ENCODE measurements around the gene PRDM16. TPM values are rescaled to one million over a fixed set of nuclear protein-coding genes. Genes with fewer than 3 reads are reported as not detected.

The PRDM16 gene
- total and polyA plus RNA-seq, 2 of the 13 experiments (the other 11 are each of a cell fraction or from before 2014, with no cell fraction given), result 0.15 to 0.81 TPM

- TF ChIP-seq ZFP91 (CRISPR knock-in tag; IDR thresholded peaks at IDR 0.05; ENCODE audit: borderline replicate concordance) (peak; percentile 79; the same call in 1 of the 2 replicates), TBX2 (CRISPR knock-in tag; IDR thresholded peaks at IDR 0.05; ENCODE audit: borderline replicate concordance) (peak; percentile 51; the same call in 1 of the 2 replicates), GTF3A (CRISPR knock-in tag; conservative IDR thresholded peaks at IDR 0.05) (no peak), ZBTB26 (CRISPR knock-in tag; IDR thresholded peaks at IDR 0.05; ENCODE audit: borderline replicate concordance) (no peak), ZNF670 (CRISPR knock-in tag; IDR thresholded peaks at IDR 0.05; ENCODE audit: borderline replicate concordance) (0 out of 2 replicates have a peak, but pooled peaks have one; percentile 41), RXRA (CRISPR knock-in tag; IDR thresholded peaks at IDR 0.05) (peak; percentile 47; the same call in 1 of the 2 replicates), CHCHD3 (CRISPR knock-in tag; IDR thresholded peaks at IDR 0.05) (no peak), ZNF788 (CRISPR knock-in tag; IDR thresholded peaks at IDR 0.05; ENCODE audit: borderline replicate concordance) (peak; percentile 73), PLRG1 (conservative IDR thresholded peaks at IDR 0.05) (no peak), ZFYVE20 (CRISPR knock-in tag; IDR thresholded peaks at IDR 0.05; ENCODE audit: borderline replicate concordance, low read depth) (no peak), NR2F1 (CRISPR knock-in tag; IDR thresholded peaks at IDR 0.05) (peak in 1 of 2 experiments; percentile 69; a peak in 3 of 4 replicates), PLSCR1 (CRISPR knock-in tag; IDR thresholded peaks at IDR 0.05; ENCODE audit: borderline replicate concordance) (no peak), ONECUT2 (CRISPR knock-in tag; IDR thresholded peaks at IDR 0.05) (no peak), FOXJ3 (CRISPR knock-in tag; IDR thresholded peaks at IDR 0.05; ENCODE audit: borderline replicate concordance) (no peak), ZFX (CRISPR knock-in tag; IDR thresholded peaks at IDR 0.05; ENCODE audit: low read depth) (peak; percentile 94), MBNL3 (CRISPR knock-in tag; conservative IDR thresholded peaks at IDR 0.05) (no peak), EP300 (IDR thresholded peaks at IDR 0.05; ENCODE audit: low read depth in 2 of 2, low read length in 2 of 2) (no peak), EP300 (CRISPR knock-in tag; IDR thresholded peaks at IDR 0.05; ENCODE audit: borderline replicate concordance) (no peak), ZNF580 (CRISPR knock-in tag; IDR thresholded peaks at IDR 0.05; ENCODE audit: borderline replicate concordance, low read depth) (no peak), PCBP1 (IDR thresholded peaks at IDR 0.05; ENCODE audit: borderline replicate concordance, low read depth, low read length) (no peak), IRX3 (CRISPR knock-in tag; IDR thresholded peaks at IDR 0.05; ENCODE audit: borderline replicate concordance, low read depth) (no peak; the same call in 1 of the 2 replicates), MATR3 (CRISPR knock-in tag; IDR thresholded peaks at IDR 0.05) (no peak), SNRNP70 (IDR thresholded peaks at IDR 0.05; ENCODE audit: low read depth, low read length) (no peak), ZNF432 (CRISPR knock-in tag; IDR thresholded peaks at IDR 0.05; ENCODE audit: borderline replicate concordance) (no peak), ZMAT3 (CRISPR knock-in tag; conservative IDR thresholded peaks at IDR 0.05) (no peak)
Measured at GRCh38 chr1:3070644-3071564, 1.9 kb downstream of the PRDM16 start (continued).
